Effector memory CD8-positive, alpha-beta T cell (primary cell): ENCODE results near the gene ABCB11.

Source experiments
- ATAC-seq: fragments of 150-1000 bp; cut with Tn5 transposase; replicated peaks from 2 replicates; pipeline ENCODE4 v1.10.0; 2021; ENCODE audit warnings: mild to moderate bottlenecking, moderate library complexity
- DNase-seq, 3 experiments: peaks; one replicate each; pipeline ENCODE4 v3.0.0; 2021
- H3K27ac Mint-ChIP-seq, 2 donors: one replicate each; pipeline ENCODE4 v1.8.0; 2022; ENCODE audit warnings: mild to moderate bottlenecking in 2 of 2, mixed read lengths in 2 of 2, moderate library complexity in 2 of 2
- H3K27me3 Mint-ChIP-seq, 2 donors: one replicate each; pipeline ENCODE4 v1.8.0; 2022; ENCODE audit warnings: mixed read lengths in 2 of 2
- H3K36me3 Mint-ChIP-seq: one replicate; pipeline ENCODE4 v1.8.0; 2022; ENCODE audit warnings: mild to moderate bottlenecking, moderate library complexity, mixed read lengths; ENCODE audit not compliant: insufficient read depth
- H3K4me1 Mint-ChIP-seq, 2 donors: one replicate each; pipeline ENCODE4 v1.8.0; 2022; ENCODE audit warnings: low read depth in 2 of 2, mixed read lengths in 2 of 2
- H3K4me3 Mint-ChIP-seq, 2 donors: one replicate each; pipeline ENCODE4 v1.8.0; 2022; ENCODE audit warnings: mild to moderate bottlenecking in 2 of 2, mixed read lengths in 2 of 2, moderate library complexity in 2 of 2
- H3K9me3 Mint-ChIP-seq, 2 donors: one replicate each; pipeline ENCODE4 v1.8.0; 2022; ENCODE audit warnings: mixed read lengths in 2 of 2

Gene ABCB11

GRCh38 chr2:168915441-168916330 lies 115.4 kb downstream of the ABCB11 start:
- no peak for DNase-seq
- Mint-ChIP-seq H3K36me3 (no peaks in the 10 kb centered on the region), H3K4me1 (peaks cover 3% of the 10 kb centered on the region in 2 donors), H3K27me3 (peaks cover 25 to 26% of the 10 kb centered on the region in 2 donors), H3K27ac (no peak overlapping the region), H3K4me3 (no peak overlapping the region), H3K9me3 (no peaks in the 10 kb centered on the region)
- no peak for ATAC-seq

GRCh38 chr2:168913495-168913894 lies 117.6 kb downstream of the ABCB11 start:
- no peak overlapping the region for H3K27ac Mint-ChIP-seq
- peaks cover 3% of the 10 kb centered on the region in 2 donors for H3K4me1 Mint-ChIP-seq
- DNase-seq (no peak), ATAC-seq (no peak)
- no peak overlapping the region for H3K4me3 Mint-ChIP-seq
- no peaks in the 10 kb centered on the region for H3K9me3 Mint-ChIP-seq
- H3K27me3 Mint-ChIP-seq, result peaks cover 27 to 34% of the 10 kb centered on the region in 2 donors
- H3K36me3 Mint-ChIP-seq, result no peaks in the 10 kb centered on the region

GRCh38 chr2:168912901-168913369 lies 118.2 kb downstream of the ABCB11 start:
- peak overlapping the region in 1 of 2 donors; percentile 27 for H3K4me3 Mint-ChIP-seq
- H3K27me3 Mint-ChIP-seq, result peaks cover 27 to 40% of the 10 kb centered on the region in 2 donors
- DNase-seq, result no peak
- ATAC-seq, result no peak
- peaks cover 3% of the 10 kb centered on the region in 2 donors for H3K4me1 Mint-ChIP-seq
- H3K9me3 Mint-ChIP-seq, result no peaks in the 10 kb centered on the region
- no peaks in the 10 kb centered on the region for H3K36me3 Mint-ChIP-seq
- H3K27ac Mint-ChIP-seq, result no peak overlapping the region

GRCh38 chr2:168912466-168912865 lies 118.7 kb downstream of the ABCB11 start:
- H3K4me1 Mint-ChIP-seq, result peaks cover 3% of the 10 kb centered on the region in 2 donors
- no peaks in the 10 kb centered on the region for H3K9me3 Mint-ChIP-seq
- DNase-seq (no peak), ATAC-seq (no peak)
- H3K27me3 Mint-ChIP-seq, result peaks cover 27 to 44% of the 10 kb centered on the region in 2 donors
- peak overlapping the region in 1 of 2 donors; percentile 27 for H3K4me3 Mint-ChIP-seq
- no peak overlapping the region for H3K27ac Mint-ChIP-seq
- no peaks in the 10 kb centered on the region for H3K36me3 Mint-ChIP-seq

- H3K4me3 Mint-ChIP-seq, result no peak overlapping the region
- DNase-seq, result no peak
- ATAC-seq, result no peak
- peaks cover 3% of the 10 kb centered on the region in 2 donors for H3K4me1 Mint-ChIP-seq
- H3K27me3 Mint-ChIP-seq, result peaks cover 32 to 57% of the 10 kb centered on the region in 2 donors
- H3K9me3 Mint-ChIP-seq, result no peaks in the 10 kb centered on the region
- H3K27ac Mint-ChIP-seq, result no peak overlapping the region
- H3K36me3 Mint-ChIP-seq, result no peaks in the 10 kb centered on the region
Observed at GRCh38 chr2:168910330-168910729, 120.8 kb downstream of the ABCB11 start.

GRCh38 chr2:168907940-168908662 lies 123.0 kb downstream of the ABCB11 start:
- Mint-ChIP-seq H3K36me3 (no peaks in the 10 kb centered on the region), H3K4me1 (peaks cover 3% of the 10 kb centered on the region in 2 donors), H3K27ac (no peak overlapping the region), H3K27me3 (peaks cover 32 to 60% of the 10 kb centered on the region in 2 donors), H3K4me3 (no peak overlapping the region), H3K9me3 (no peaks in the 10 kb centered on the region)
- ATAC-seq (no peak), DNase-seq (no peak)

- Mint-ChIP-seq H3K9me3 (no peaks in the 10 kb centered on the region), H3K4me1 (no peaks in the 10 kb centered on the region), H3K4me3 (no peak overlapping the region), H3K36me3 (no peaks in the 10 kb centered on the region), H3K27ac (no peak overlapping the region), H3K27me3 (peaks cover 23 to 38% of the 10 kb centered on the region in 2 donors)
- no peak for ATAC-seq
- no peak for DNase-seq
Observed at GRCh38 chr2:168904358-168904757, 126.8 kb downstream of the ABCB11 start.

GRCh38 chr2:168903888-168904287 lies 127.2 kb downstream of the ABCB11 start:
- Mint-ChIP-seq H3K9me3 (no peaks in the 10 kb centered on the region), H3K4me1 (no peaks in the 10 kb centered on the region), H3K27me3 (peaks cover 23 to 38% of the 10 kb centered on the region in 2 donors), H3K27ac (no peak overlapping the region), H3K36me3 (no peaks in the 10 kb centered on the region), H3K4me3 (no peak overlapping the region)
- ATAC-seq, result no peak
- no peak for DNase-seq

- ATAC-seq (no peak), DNase-seq (no peak)
- Mint-ChIP-seq H3K27ac (no peak within 1 kb of the TSS), H3K36me3 (no peaks in the 10 kb centered on the region), H3K4me3 (no peak within 1 kb of the TSS), H3K4me1 (no peaks in the 10 kb centered on the region), H3K9me3 (no peaks in the 10 kb centered on the region), H3K27me3 (peaks cover 14 to 17% of the 10 kb centered on the region in 2 donors)
Observed at GRCh38 chr2:168901003-168901402, 130.1 kb downstream of the ABCB11 start, which contains the start of gene G6PC2. Gene G6PC2, plus strand, starts transcription at chr2:168901291. Its CDS starts 41 bp downstream, at chr2:168901332.

- Mint-ChIP-seq H3K4me1 (no peaks in the 10 kb centered on the region), H3K36me3 (no peaks in the 10 kb centered on the region), H3K4me3 (no peak overlapping the region), H3K9me3 (no peaks in the 10 kb centered on the region), H3K27ac (no peak overlapping the region), H3K27me3 (peaks cover 6 to 17% of the 10 kb centered on the region in 2 donors)
- DNase-seq (no peak), ATAC-seq (no peak)
Observed at GRCh38 chr2:168897449-168897848, 133.7 kb downstream of the ABCB11 start.

GRCh38 chr2:168896783-168897182 lies 134.3 kb downstream of the ABCB11 start:
- no peaks in the 10 kb centered on the region for H3K36me3 Mint-ChIP-seq
- ATAC-seq (no peak), DNase-seq (no peak)
- peaks cover 6 to 17% of the 10 kb centered on the region in 2 donors for H3K27me3 Mint-ChIP-seq
- no peaks in the 10 kb centered on the region for H3K4me1 Mint-ChIP-seq
- H3K4me3 Mint-ChIP-seq, result no peak overlapping the region
- H3K27ac Mint-ChIP-seq, result no peak overlapping the region
- H3K9me3 Mint-ChIP-seq, result no peaks in the 10 kb centered on the region

- H3K4me1 Mint-ChIP-seq, result peaks cover 1% of the 10 kb centered on the region in 2 donors
- ATAC-seq (no peak), DNase-seq (no peak)
- H3K9me3 Mint-ChIP-seq, result no peaks in the 10 kb centered on the region
- H3K27ac Mint-ChIP-seq, result no peak overlapping the region
- H3K4me3 Mint-ChIP-seq, result no peak overlapping the region
- peaks cover 6 to 17% of the 10 kb centered on the region in 2 donors for H3K27me3 Mint-ChIP-seq
- no peaks in the 10 kb centered on the region for H3K36me3 Mint-ChIP-seq
Observed at GRCh38 chr2:168895771-168896170, 135.4 kb downstream of the ABCB11 start.

- ATAC-seq (no peak), DNase-seq (no peak)
- Mint-ChIP-seq H3K27me3 (peaks cover 6 to 11% of the 10 kb centered on the region in 2 donors), H3K27ac (no peak overlapping the region), H3K36me3 (peaks cover 6% of the 10 kb centered on the region), H3K9me3 (no peaks in the 10 kb centered on the region), H3K4me1 (peaks cover 9 to 10% of the 10 kb centered on the region in 2 donors), H3K4me3 (no peak overlapping the region)
Observed at GRCh38 chr2:168894720-168895119, 136.4 kb downstream of the ABCB11 start.
